ENCODE results near the gene MLF1.

The MLF1 gene

DNA sequence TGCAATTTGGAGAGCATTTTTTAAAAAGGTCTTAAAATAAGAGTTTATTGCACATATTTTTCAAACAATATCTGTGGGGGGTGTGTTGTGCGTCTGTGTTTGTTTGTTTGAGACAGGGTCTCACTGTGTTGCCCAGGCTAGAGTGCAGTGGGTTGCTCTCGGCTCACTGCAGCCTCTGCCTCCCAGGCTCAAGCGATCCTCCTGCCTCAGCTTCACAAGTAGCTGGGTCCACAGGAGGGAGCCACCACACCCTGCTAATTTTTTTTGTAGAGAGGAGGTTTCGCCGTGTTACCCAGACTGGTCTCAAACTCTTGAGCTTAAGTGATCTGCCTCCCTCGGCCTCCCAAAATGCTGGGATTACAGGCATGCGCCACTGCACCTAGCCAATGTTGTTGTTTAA lies 2.7 kb downstream of the MLF1 start:
- no peak for DNase-seq (ENCODE audit: low read depth)
- TF ChIP-seq, protein P1, sequence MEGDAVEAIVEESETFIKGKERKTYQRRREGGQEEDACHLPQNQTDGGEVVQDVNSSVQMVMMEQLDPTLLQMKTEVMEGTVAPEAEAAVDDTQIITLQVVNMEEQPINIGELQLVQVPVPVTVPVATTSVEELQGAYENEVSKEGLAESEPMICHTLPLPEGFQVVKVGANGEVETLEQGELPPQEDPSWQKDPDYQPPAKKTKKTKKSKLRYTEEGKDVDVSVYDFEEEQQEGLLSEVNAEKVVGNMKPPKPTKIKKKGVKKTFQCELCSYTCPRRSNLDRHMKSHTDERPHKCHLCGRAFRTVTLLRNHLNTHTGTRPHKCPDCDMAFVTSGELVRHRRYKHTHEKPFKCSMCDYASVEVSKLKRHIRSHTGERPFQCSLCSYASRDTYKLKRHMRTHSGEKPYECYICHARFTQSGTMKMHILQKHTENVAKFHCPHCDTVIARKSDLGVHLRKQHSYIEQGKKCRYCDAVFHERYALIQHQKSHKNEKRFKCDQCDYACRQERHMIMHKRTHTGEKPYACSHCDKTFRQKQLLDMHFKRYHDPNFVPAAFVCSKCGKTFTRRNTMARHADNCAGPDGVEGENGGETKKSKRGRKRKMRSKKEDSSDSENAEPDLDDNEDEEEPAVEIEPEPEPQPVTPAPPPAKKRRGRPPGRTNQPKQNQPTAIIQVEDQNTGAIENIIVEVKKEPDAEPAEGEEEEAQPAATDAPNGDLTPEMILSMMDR (IDR thresholded peaks at IDR 0.05; ENCODE audit: low read length, missing control alignments): no peak
- H3K4me3 ChIP-seq (replicated peaks; ENCODE audit: low read depth, low read length): no peak overlapping the region

DNA sequence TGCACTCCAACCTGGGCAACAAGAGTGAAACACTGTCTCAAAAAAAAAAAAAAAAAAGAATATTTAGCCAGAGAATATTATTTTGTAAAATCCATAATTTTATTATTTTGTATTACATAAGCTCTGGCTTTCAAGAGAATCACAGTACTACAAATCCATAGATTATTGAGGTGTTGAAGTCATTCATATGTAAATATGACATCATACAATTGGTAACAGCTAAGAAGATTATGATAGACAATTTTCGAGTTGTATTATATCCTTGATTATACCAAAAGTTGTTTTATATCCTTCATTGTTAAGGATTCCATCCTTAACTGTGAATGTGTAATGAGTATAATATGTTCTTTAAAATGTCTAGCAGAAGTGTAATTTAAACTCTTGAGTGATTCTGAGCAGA lies 3.7 kb downstream of the MLF1 start:
- no peak for DNase-seq (ENCODE audit: low read depth)
- no peak overlapping the region for H3K4me3 ChIP-seq (replicated peaks; ENCODE audit: low read depth, low read length)
- TF ChIP-seq, protein P1 (IDR thresholded peaks at IDR 0.05; ENCODE audit: low read length, missing control alignments): no peak

DNA sequence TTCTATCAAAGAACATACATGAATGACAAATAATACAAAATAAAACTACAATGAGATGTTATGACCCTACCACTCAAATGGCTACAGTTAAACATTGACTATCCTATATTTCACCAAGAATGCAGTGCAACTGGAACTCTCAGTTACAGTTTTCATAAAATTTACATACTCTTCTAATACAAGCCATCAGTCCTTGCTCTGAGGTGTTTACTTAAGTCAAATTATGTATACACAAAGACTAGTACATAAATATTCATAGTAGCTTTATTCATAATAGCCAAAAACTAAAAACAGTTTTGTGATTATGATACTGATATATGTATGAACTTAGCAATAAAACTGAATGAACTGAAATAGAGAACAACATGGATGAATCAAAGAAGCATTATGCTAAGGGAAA lies 19.2 kb downstream of the MLF1 start:
- H3K4me3 ChIP-seq (replicated peaks; ENCODE audit: low read depth, low read length): no peak overlapping the region
- DNase-seq (ENCODE audit: low read depth): no peak
- TF ChIP-seq, protein P1 (IDR thresholded peaks at IDR 0.05; ENCODE audit: low read length, missing control alignments): no peak

DNA sequence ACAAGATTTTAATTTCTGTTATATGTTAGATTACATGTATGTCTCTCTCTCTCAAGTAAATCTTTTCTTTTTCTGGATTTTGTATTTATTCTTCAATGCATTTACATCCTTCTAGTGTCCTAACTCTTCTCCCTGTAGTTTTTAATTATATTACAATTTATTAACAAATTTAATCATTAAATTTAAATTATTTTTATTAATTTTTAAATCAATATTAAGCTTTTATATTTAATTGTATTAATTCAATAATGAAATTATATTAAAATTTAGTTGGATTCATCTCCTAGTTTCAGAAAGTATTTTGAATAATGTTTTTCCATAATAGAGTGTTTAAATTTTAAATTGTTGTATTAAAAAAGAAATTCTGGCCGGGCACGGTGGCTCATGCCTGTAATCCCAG lies 29.8 kb downstream of the MLF1 start:
- TF ChIP-seq, protein P1 (IDR thresholded peaks at IDR 0.05; ENCODE audit: low read length, missing control alignments): no peak

DNA sequence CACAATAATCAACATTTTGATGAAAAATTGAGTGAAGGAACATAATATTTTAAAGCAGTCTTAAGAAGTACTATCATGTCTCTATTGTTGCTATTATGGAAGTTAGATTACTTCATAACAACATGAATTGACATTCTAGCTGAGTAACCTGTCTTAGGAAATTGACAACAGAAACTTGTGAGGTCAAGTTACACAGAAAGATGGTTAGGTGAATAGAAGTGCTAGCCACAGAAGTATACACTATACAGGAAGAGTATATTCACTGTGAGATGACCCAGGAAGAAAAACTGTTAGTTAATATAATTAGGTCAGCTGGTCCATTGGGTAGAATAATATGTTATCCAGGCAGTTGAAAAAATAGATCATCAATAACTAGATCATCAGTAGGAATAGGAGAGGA lies 31.2 kb downstream of the MLF1 start:
- H3K4me3 ChIP-seq (replicated peaks; ENCODE audit: low read depth, low read length): no peak overlapping the region
- TF ChIP-seq, protein P1 (IDR thresholded peaks at IDR 0.05; ENCODE audit: low read length, missing control alignments): no peak
- no peak for DNase-seq (ENCODE audit: low read depth)

More for the DNA sequence above, 29.8 kb downstream of the MLF1 start:
- DNase-seq (ENCODE audit: low read depth): no peak
- no peak overlapping the region for H3K4me3 ChIP-seq (replicated peaks; ENCODE audit: low read depth, low read length)

DNA sequence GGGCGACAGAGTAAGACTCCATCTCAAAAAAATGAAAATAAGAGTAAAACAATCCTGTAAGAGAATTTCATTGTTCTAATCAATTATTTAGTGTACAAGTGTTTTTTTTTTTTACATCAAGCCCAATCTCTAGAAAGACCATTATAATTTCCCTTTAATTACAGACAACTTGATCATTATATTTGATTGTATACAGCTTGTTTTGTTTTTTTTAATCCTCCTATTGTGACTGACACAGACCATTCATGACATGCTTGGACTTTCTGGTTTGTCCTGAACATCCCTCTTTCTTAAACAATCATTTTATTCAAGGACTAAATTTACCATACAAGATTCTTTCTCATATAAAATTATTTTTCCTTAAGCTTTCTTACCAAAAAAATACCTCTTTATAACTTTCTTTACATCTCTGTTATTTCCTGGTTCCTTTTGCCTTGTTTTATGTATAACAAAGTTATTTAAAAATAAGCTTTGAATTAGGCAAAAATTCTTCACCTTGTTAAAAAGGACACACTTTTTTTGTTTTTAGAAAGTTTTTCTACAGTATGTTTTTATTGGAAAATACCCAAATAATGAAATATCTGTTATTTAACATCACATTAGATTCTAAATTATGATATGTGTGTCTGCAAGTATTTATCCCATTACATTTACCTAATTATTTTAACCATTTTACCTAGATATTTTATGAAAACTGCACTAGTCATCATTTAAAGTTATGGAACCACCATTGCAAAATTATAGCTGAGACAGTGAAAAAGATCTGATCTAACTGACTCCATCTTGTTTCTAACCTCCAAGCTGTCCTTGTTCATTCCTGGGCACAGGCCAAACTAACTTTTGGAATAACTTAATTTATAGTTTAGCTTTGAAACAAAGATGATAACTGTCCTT lies 47.2 kb downstream of the MLF1 start:
- DNase-seq (ENCODE audit: low read depth): no peak
- H3K4me3 ChIP-seq (replicated peaks; ENCODE audit: low read depth, low read length): no peak overlapping the region
- TF ChIP-seq, protein P1 (IDR thresholded peaks at IDR 0.05; ENCODE audit: low read length, missing control alignments): no peak

DNA sequence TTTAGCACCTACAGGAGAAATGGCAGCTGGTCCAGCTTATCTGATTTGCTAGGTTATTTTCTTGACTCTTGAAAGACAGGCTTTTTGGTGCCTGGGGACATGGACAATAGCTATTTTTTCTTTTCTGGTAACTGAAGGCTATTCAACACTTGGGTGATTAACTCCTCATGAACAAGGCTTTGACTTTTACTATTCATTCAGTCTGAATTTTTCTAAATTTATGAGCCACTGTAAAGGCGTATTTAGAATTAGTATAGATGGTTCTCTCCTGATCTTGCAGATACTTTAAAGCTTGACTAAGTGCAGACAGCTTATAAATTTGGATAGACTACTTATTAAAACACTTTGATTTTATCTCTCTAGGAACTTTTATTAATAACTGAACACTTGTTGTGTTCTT lies 54.9 kb downstream of the MLF1 start:
- no peak for DNase-seq (ENCODE audit: low read depth)
- TF ChIP-seq, protein P1 (IDR thresholded peaks at IDR 0.05; ENCODE audit: low read length, missing control alignments): no peak
- H3K4me3 ChIP-seq (replicated peaks; ENCODE audit: low read depth, low read length): no peak overlapping the region

Measured in fibroblast of pulmonary artery (primary cell).